IMR-90 (cell line): Measurements from ENCODE around the gene BCL11A. TPM values are rescaled to one million over a fixed set of nuclear protein-coding genes. Genes with fewer than 3 reads are reported as not detected.
A peak's percentile ranks its signal among the peaks of the same experiment; 100 is the strongest.

ENCODE experiments used
- ATAC-seq: fragments of 200-7000 bp; cut with Tn5 transposase; 2 replicates; pipeline ENCODE4 v1.9.1; 2020; ENCODE audit warnings: low read depth, mild to moderate bottlenecking, moderate library complexity
- BruUV-seq: library from RNA; stranded (reverse); fragments of 400-500 nt; replicated peaks from 2 replicates; lab custom pipeline; 2021; lab: Mats Ljungman, UMichigan
- CTCF ChIA-PET: fragments of 300-600 bp; formaldehyde crosslinking; extraction: SDS; loops from one replicate; lab custom pipeline; 2021; ENCODE audit warnings: antibody characterized with exemption; lab: Yijun Ruan, JAX
- POLR2A ChIA-PET: fragments of 300-600 bp; sonication (Branson Sonifier 250); formaldehyde crosslinking; loops from one replicate; lab custom pipeline; 2022; ENCODE audit warnings: antibody characterized with exemption; ENCODE audit not compliant: unreplicated experiment; lab: Charles Lee
- DNase-seq: peaks from one replicate; pipeline ENCODE4 v3.0.0; 2013
- H2AFZ ChIP-seq: replicated peaks from 2 replicates; pipeline ENCODE3; 2013; ENCODE audit warnings: low read length, mild to moderate bottlenecking; ENCODE audit not compliant: poor library complexity
- H2AK5ac ChIP-seq: 2 replicates; pipeline ENCODE4 v1.6.1; 2013; ENCODE audit warnings: low read depth, low read length, inconsistent platforms
- H2AK9ac ChIP-seq: replicated peaks from 2 replicates; pipeline ENCODE3; 2013; ENCODE audit warnings: mild to moderate bottlenecking, low read depth, low read length, moderate library complexity; ENCODE audit not compliant: poor library complexity
- H2BK120ac ChIP-seq: 2 replicates; pipeline ENCODE4 v1.6.1; 2013; ENCODE audit warnings: low read depth, low read length, inconsistent platforms
- H2BK15ac ChIP-seq: 3 replicates; pipeline ENCODE4 v1.6.1; 2013; ENCODE audit warnings: low read depth, low read length, inconsistent platforms
- H2BK20ac ChIP-seq: 2 replicates; pipeline ENCODE4 v1.6.1; 2013; ENCODE audit warnings: low read depth, mild to moderate bottlenecking, inconsistent platforms, low read length, moderate library complexity
- H2BK5ac ChIP-seq: 2 replicates; pipeline ENCODE4 v1.6.1; 2013; ENCODE audit warnings: mild to moderate bottlenecking, low read depth, low read length, inconsistent platforms; ENCODE audit not compliant: poor library complexity, severe bottlenecking
- H3K14ac ChIP-seq: replicated peaks from 2 replicates; pipeline ENCODE4 v1.6.1; 2013; ENCODE audit warnings: low read depth, low read length, inconsistent platforms
- H3K18ac ChIP-seq: 2 replicates; pipeline ENCODE4 v1.6.1; 2013; ENCODE audit warnings: low read depth, low read length, control low read depth
- H3K23ac ChIP-seq: 2 replicates; pipeline ENCODE4 v1.6.1; 2013; ENCODE audit warnings: low read depth, low read length, inconsistent platforms
- H3K27ac ChIP-seq: 2 replicates; pipeline ENCODE4 v1.5.1; 2013; ENCODE audit warnings: mild to moderate bottlenecking, control low read depth, low read length; ENCODE audit not compliant: insufficient read depth
- H3K27me3 ChIP-seq: 2 replicates; pipeline ENCODE4 v1.6.1; 2013; ENCODE audit warnings: low read length; ENCODE audit not compliant: control insufficient read depth, insufficient read depth
- H3K36me3 ChIP-seq: 2 replicates; pipeline ENCODE4 v1.6.1; 2013; ENCODE audit warnings: low read length, mixed read lengths; ENCODE audit not compliant: control insufficient read depth, insufficient read depth
- H3K4ac ChIP-seq: 2 replicates; pipeline ENCODE4 v1.6.1; 2013; ENCODE audit warnings: low read depth, low read length, inconsistent platforms
- H3K4me1 ChIP-seq: 2 replicates; pipeline ENCODE4 v1.6.1; 2013; ENCODE audit warnings: low read length, mixed read lengths; ENCODE audit not compliant: control insufficient read depth, insufficient read depth
- H3K4me2 ChIP-seq: 2 replicates; pipeline ENCODE4 v1.6.1; 2013; ENCODE audit warnings: low read depth, mild to moderate bottlenecking, control low read depth, low read length, moderate library complexity
- H3K4me3 ChIP-seq: 2 replicates; pipeline ENCODE4 v1.5.1; 2013; ENCODE audit warnings: low read depth, mild to moderate bottlenecking, control low read depth, low read length, moderate library complexity; ENCODE audit not compliant: insufficient read depth
- H3K56ac ChIP-seq: 2 replicates; pipeline ENCODE4 v1.6.1; 2013; ENCODE audit warnings: low read length, inconsistent platforms; ENCODE audit not compliant: insufficient read depth; ENCODE audit errors: extremely low read depth
- H3K79me1 ChIP-seq, 2 experiments: 2 replicates each; pipeline ENCODE4 v1.6.1; 2013; ENCODE audit warnings: low read length in 2 of 2, inconsistent platforms in 1 of 2, low read depth in 1 of 2
- H3K9ac ChIP-seq: 2 replicates; pipeline ENCODE4 v1.6.1; 2013; ENCODE audit warnings: low read depth, low read length, control low read depth
- H3K9me1 ChIP-seq: 2 replicates; pipeline ENCODE4 v1.6.1; 2013; ENCODE audit warnings: low read length, inconsistent platforms; ENCODE audit not compliant: insufficient read depth
- H3K9me3 ChIP-seq: 2 replicates; pipeline ENCODE4 v1.6.1; 2013; ENCODE audit warnings: low read length; ENCODE audit not compliant: control insufficient read depth, insufficient read depth
- H4K20me1 ChIP-seq: 2 replicates; pipeline ENCODE4 v1.6.1; 2013; ENCODE audit warnings: low read length, inconsistent platforms; ENCODE audit not compliant: insufficient read depth
- H4K5ac ChIP-seq: 2 replicates; pipeline ENCODE4 v1.6.1; 2013; ENCODE audit warnings: mild to moderate bottlenecking, low read depth, low read length, control low read depth
- H4K8ac ChIP-seq, 2 experiments: 2 replicates each; pipeline ENCODE4 v1.6.1; 2013; ENCODE audit warnings: low read depth in 2 of 2, low read length in 2 of 2, control low read depth in 1 of 2, inconsistent platforms in 1 of 2
- H4K91ac ChIP-seq: 2 replicates; pipeline ENCODE4 v1.6.1; 2013; ENCODE audit warnings: low read depth, low read length, inconsistent platforms; ENCODE audit not compliant: insufficient read depth
- CEBPB ChIP-seq: IDR thresholded peaks from 2 replicates; pipeline ENCODE4 v1.6.1; 2012; ENCODE audit warnings: low read depth, low read length, improper control_type of control experiment
- MAFK ChIP-seq: IDR thresholded peaks from 2 replicates; pipeline ENCODE4 v1.6.1; 2012; ENCODE audit warnings: low read depth, low read length, improper control_type of control experiment
- MAZ ChIP-seq: IDR thresholded peaks from 2 replicates; pipeline ENCODE4 v1.6.1; 2012; ENCODE audit warnings: low read depth, mild to moderate bottlenecking, low read length, improper control_type of control experiment, moderate library complexity, borderline replicate concordance
- SMC3 ChIP-seq: fragments of 150-350 bp; IDR thresholded peaks from 2 replicates; pipeline ENCODE4 v1.6.1; 2016; ENCODE audit warnings: low read depth, mild to moderate bottlenecking, antibody characterized with exemption, low read length, moderate library complexity
- WGBS, 2 experiments: methylation state at CpG; one replicate each; pipeline versions ENCODE4 v1.1.5 to v1.1.7; 2013; ENCODE audit warnings: missing lambda C conversion rate in 2 of 2; ENCODE audit not compliant: insufficient read length in 1 of 2; ENCODE audit errors: extremely low coverage in 2 of 2; 5-methylcytosine and 5-hydroxymethylcytosine counted together
- dilution Hi-C: fragments of 300-500 bp; cut with HindIII; formaldehyde crosslinking; loops from one replicate; pipeline ENCODE4 v1.14.3; 2018; ENCODE audit warnings: low sequenced_read_pairs; ENCODE audit not compliant: unreplicated experiment
- in situ Hi-C: fragments of 300-500 bp; cut with MboI; formaldehyde crosslinking; loops from 3 replicates; pipeline ENCODE4 v1.14.3; 2019; ENCODE audit warnings: low sequenced_read_pairs, inconsistent platforms, mixed read lengths
- intact Hi-C: fragments of 100-400 bp; cut with micrococcal nuclease; formaldehyde crosslinking; loops from 2 replicates; pipeline ENCODE4 v1.10.0; 2022
- polyA plus RNA-seq, 3 experiments: library from polyadenylated mRNA; depleted of rRNA; stranded (reverse); fragments of >200 nt; gene quantifications; 2 replicates each; pipeline ENCODE4 v1.2.3, GENCODE V29; 2012; ENCODE audit warnings: low replicate concordance in 1 of 3
- total RNA-seq: library from RNA; depleted of rRNA; stranded (reverse); fragments of >200 nt; gene quantifications from 2 replicates; pipeline ENCODE4 v1.2.3, GENCODE V29; 2012

Gene BCL11A
- total and polyA plus RNA-seq, 2 of the 4 experiments (the other 2 are of a cell fraction), result 1.0 to 1.1 TPM

DNA sequence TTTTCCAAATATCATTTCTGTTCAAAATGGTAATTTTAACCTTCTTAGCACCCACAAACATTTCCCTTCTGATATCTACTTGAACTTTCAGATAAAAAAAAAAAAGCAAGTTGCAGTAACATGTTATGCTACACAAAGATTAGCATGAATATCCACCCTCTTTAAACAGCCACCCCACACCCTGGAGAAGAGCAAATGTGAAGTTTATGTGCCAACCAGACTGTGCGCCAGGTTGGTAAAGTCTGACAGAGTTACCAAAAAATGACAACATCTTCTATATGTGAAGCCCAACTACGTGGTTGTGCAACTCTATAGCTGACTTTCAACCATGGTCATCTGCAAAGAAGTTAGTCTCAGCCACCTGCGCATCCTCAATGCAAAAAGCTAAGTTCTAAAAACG is 62.6 kb downstream of the BCL11A start:
- Histone ChIP-seq H2BK120ac (no peak overlapping the region), H2AK9ac (no peak overlapping the region), H3K36me3 (no peaks in the 10 kb centered on the region), H2AFZ (no peak overlapping the region), H2BK15ac (no peak overlapping the region), H2AK5ac (no peak overlapping the region), H3K4ac (no peak overlapping the region), H3K4me2 (no peak overlapping the region), H3K9me3 (no peaks in the 10 kb centered on the region), H2BK5ac (no peak overlapping the region), H4K20me1 (no peaks in the 10 kb centered on the region; the same call in 1 of the 2 replicates), H3K23ac (no peak overlapping the region), H3K4me3 (no peak overlapping the region), H4K5ac (no peak overlapping the region), H3K56ac (no peak overlapping the region), H3K79me1 (no peaks in the 10 kb centered on the region), H4K91ac (no peak overlapping the region), H3K27me3 (no peaks in the 10 kb centered on the region; the same call in 1 of the 2 replicates), H2BK20ac (no peak overlapping the region), H3K4me1 (no peaks in the 10 kb centered on the region), H3K18ac (no peak overlapping the region), H3K9ac (no peak overlapping the region), H3K14ac (no peak overlapping the region), H3K27ac (no peak overlapping the region), H4K8ac (no peak overlapping the region), H3K9me1 (no peaks in the 10 kb centered on the region)
- ChIA-PET POLR2A (no interaction called here), CTCF (no interaction called here)
- intact Hi-C loops (no loop called here), dilution Hi-C loops (no loop called here), in situ Hi-C loops (no loop called here)
- BruUV-seq, result no TSS peak
- ATAC-seq, result no peak
- 100% methylated on average over 2 of the region's 4 CpGs; no CpG with 5 or more reads in 1 of the 2 experiments for WGBS, 2 experiments
- DNase-seq, result no peak
- TF ChIP-seq MAZ (no peak), CEBPB (peak; percentile 19; the same call in 1 of the 2 replicates), MAFK (no peak), SMC3 (no peak)
